GM12878 (cell line): ENCODE data around the gene OPRD1. TPM values are rescaled to one million over a fixed set of nuclear protein-coding genes. Genes with fewer than 3 reads are reported as not detected.

Experiments
- ATAC-seq: fragments of 200-7000 bp; cut with Tn5 transposase; 3 replicates; pipeline ENCODE4 v1.9.1; 2020; ENCODE audit warnings: mild to moderate bottlenecking, moderate library complexity
- BruUV-seq: library from RNA; stranded (reverse); fragments of 400-500 nt; replicated peaks from 2 replicates; lab custom pipeline; 2021; lab: Mats Ljungman, UMichigan
- CTCF ChIA-PET: fragments of 300-600 bp; sonication (Branson Sonifier 250); formaldehyde crosslinking; extraction: SDS; loops from one replicate; lab custom pipeline; 2021; ENCODE audit warnings: inconsistent platforms; lab: Yijun Ruan, JAX
- POLR2A ChIA-PET: fragments of 350-600 bp; formaldehyde crosslinking; extraction: SDS; loops from one replicate; lab custom pipeline; 2021; ENCODE audit warnings: inconsistent platforms; lab: Charles Lee
- RAD21 ChIA-PET: fragments of 300-600 bp; sonication (Branson Sonifier 250); formaldehyde crosslinking; loops from one replicate; lab custom pipeline; 2023; ENCODE audit warnings: antibody characterized with exemption; ENCODE audit not compliant: unreplicated experiment; lab: Charles Lee
- SMC1A ChIA-PET: fragments of 300-600 bp; sonication (Branson Sonifier 250); formaldehyde crosslinking; loops from one replicate; lab custom pipeline; 2023; ENCODE audit not compliant: unreplicated experiment, uncharacterized antibody; lab: Charles Lee
- DNase-seq: peaks from one replicate; pipeline ENCODE4 v3.0.0-alpha.2; 2011; ENCODE audit warnings: low read depth, low spot score
- FAIRE-seq: peaks from 3 replicates; lab custom pipeline; 2011; peaks lifted over from hg19 to GRCh38; lab: Jason Lieb, UNC
- H2AFZ ChIP-seq: 2 replicates; pipeline ENCODE4 v1.6.0; 2011; ENCODE audit warnings: low read depth, low read length, control low read depth; ENCODE audit not compliant: control insufficient read depth
- H3K27ac ChIP-seq: 2 replicates; pipeline ENCODE4 v1.5.1; 2011; ENCODE audit warnings: control low read depth; ENCODE audit not compliant: control insufficient read depth, insufficient read depth
- H3K27me3 ChIP-seq, 2 experiments: replicated peaks in 1 of 2; 2 replicates each; pipeline versions ENCODE4 v1.6.0 to v1.6.1; 2011; ENCODE audit warnings: low read length in 1 of 2; ENCODE audit not compliant: control insufficient read depth in 2 of 2, insufficient read depth in 2 of 2
- H3K36me3 ChIP-seq, 2 experiments: 2 replicates each; pipeline ENCODE4 v1.5.1; 2011; ENCODE audit warnings: low read length in 1 of 2; ENCODE audit not compliant: control insufficient read depth in 2 of 2, insufficient read depth in 2 of 2
- H3K4me1 ChIP-seq: 2 replicates; pipeline ENCODE4 v1.6.1; 2011; ENCODE audit warnings: mild to moderate bottlenecking, low read length, moderate library complexity, mixed read lengths; ENCODE audit not compliant: control insufficient read depth, insufficient read depth
- H3K4me2 ChIP-seq: 2 replicates; pipeline ENCODE4 v1.6.0; 2011; ENCODE audit warnings: control low read depth; ENCODE audit not compliant: control insufficient read depth, insufficient read depth
- H3K4me3 ChIP-seq: fragments of 200-600 bp; sonication (generic); 2 replicates; pipeline ENCODE4 v1.5.1; 2016
- H3K79me2 ChIP-seq: 2 replicates; pipeline ENCODE4 v1.6.0; 2011; ENCODE audit warnings: low read length; ENCODE audit not compliant: control insufficient read depth, insufficient read depth
- H3K9ac ChIP-seq: 2 replicates; pipeline ENCODE4 v1.8.0; 2011; ENCODE audit warnings: low read length, control low read depth, mixed read lengths; ENCODE audit not compliant: control insufficient read depth, insufficient read depth
- H3K9me3 ChIP-seq: replicated peaks from 3 replicates; pipeline ENCODE4 v1.5.1; 2011; ENCODE audit warnings: mild to moderate bottlenecking, low read length; ENCODE audit not compliant: control insufficient read depth, insufficient read depth
- H4K20me1 ChIP-seq: 2 replicates; pipeline ENCODE4 v1.6.0; 2011; ENCODE audit not compliant: control insufficient read depth, insufficient read depth
- BCL3 ChIP-seq: IDR thresholded peaks from 2 replicates; pipeline ENCODE4 v1.6.1; 2011; ENCODE audit warnings: borderline replicate concordance, low read depth, mild to moderate bottlenecking, moderate library complexity, low read length; ENCODE audit not compliant: insufficient read depth, poor library complexity, severe bottlenecking
- BHLHE40 ChIP-seq, 2 experiments: fragments of 450-650 bp in 1 of 2; IDR thresholded peaks; 2 replicates each; pipeline ENCODE4 v1.6.1; 2011 to 2017; ENCODE audit warnings: low read depth in 2 of 2, borderline replicate concordance in 1 of 2, improper control_type of control experiment in 1 of 2, low read length in 1 of 2, mild to moderate bottlenecking in 1 of 2
- E4F1 ChIP-seq: fragments of 450-650 bp; IDR thresholded peaks from 2 replicates; pipeline ENCODE4 v1.6.1; 2018; ENCODE audit warnings: borderline replicate concordance, mild to moderate bottlenecking; ENCODE audit not compliant: partially characterized antibody
- HDAC2 ChIP-seq: fragments of 200-600 bp; sonication (generic); IDR thresholded peaks from 2 replicates; pipeline ENCODE4 v1.6.1; 2017
- MYC ChIP-seq: IDR thresholded peaks from 2 replicates; pipeline ENCODE4 v1.6.1; 2011; ENCODE audit warnings: mild to moderate bottlenecking, low read length, moderate library complexity, inconsistent platforms; ENCODE audit not compliant: insufficient read depth, insufficient replicate concordance, insufficient read length, severe bottlenecking
- POU2F2 ChIP-seq: IDR thresholded peaks from 3 replicates; pipeline ENCODE4 v1.6.1; 2011; ENCODE audit warnings: low read depth, mild to moderate bottlenecking, low read length, borderline replicate concordance
- SKIL ChIP-seq: fragments of 450-650 bp; IDR thresholded peaks from 2 replicates; pipeline ENCODE4 v1.6.1; 2017; ENCODE audit warnings: mild to moderate bottlenecking, low read depth, inconsistent platforms; ENCODE audit not compliant: poor library complexity, severe bottlenecking
- SUZ12 ChIP-seq: fragments of 200-600 bp; sonication (generic); IDR thresholded peaks from one replicate; pipeline ENCODE4 v1.6.1; 2018; ENCODE audit warnings: antibody characterized with exemption, mild to moderate bottlenecking; ENCODE audit not compliant: unreplicated experiment
- ZSCAN29 ChIP-seq: fragments of 450-650 bp; IDR thresholded peaks from 2 replicates; pipeline ENCODE4 v1.6.1; 2017; ENCODE audit warnings: mild to moderate bottlenecking, moderate library complexity
- WGBS: methylation state at CpG from one replicate; pipeline ENCODE4 v1.1.6; 2016; ENCODE audit warnings: low lambda C conversion rate; ENCODE audit not compliant: insufficient replicate concordance, insufficient coverage; ENCODE audit errors: missing lambda C conversion rate; 5-methylcytosine and 5-hydroxymethylcytosine counted together
- in situ Hi-C: fragments of 300-500 bp; cut with MboI; formaldehyde crosslinking; loops from 9 replicates; pipeline ENCODE4 v1.14.3; 2018; ENCODE audit warnings: mixed read lengths
- intact Hi-C: fragments of 100-400 bp; cut with micrococcal nuclease; formaldehyde crosslinking; loops from one replicate; pipeline ENCODE4 v1.14.2; 2022; ENCODE audit not compliant: unreplicated experiment
- polyA plus RNA-seq, 11 experiments: library from polyadenylated mRNA; depleted of rRNA in 4 of 11; unstranded in 6 of 11; stranded (reverse) in 5 of 11; fragments of >200 nt; fragmentation: Nextera tagmentation in 4 of 11; fragmentation: Illumina TruSeq in 1 of 11; extraction: Ambion mirVana in 4 of 11; extraction: Trizol in 1 of 11; gene quantifications; 1 replicate in 1 of 11; 2 replicates in 10 of 11; pipeline versions ENCODE4 v1.2.1 to v1.2.3, GENCODE V29; 2011 to 2016; ENCODE audit warnings: inconsistent platforms in 2 of 11, missing spikeins in 2 of 11, low read depth in 1 of 11
- total RNA-seq, 4 experiments: library from RNA; depleted of rRNA in 3 of 4; stranded (reverse); fragments of >200 nt in 3 of 4; fragmentation: Illumina TruSeq in 1 of 4; extraction: Trizol in 1 of 4; gene quantifications; 2 replicates each; pipeline versions ENCODE4 v1.2.1 to v1.2.3, GENCODE V29; 2013 to 2021

OPRD1 gene
- total and polyA plus RNA-seq, 10 of the 15 experiments (the other 5 are each of a cell fraction or from before 2014, with no cell fraction given): 0.02 TPM; not detected in 8

GRCh38 chr1:28902738-28903137 is 90.8 kb downstream of the OPRD1 start:
- H2AFZ ChIP-seq: no peak overlapping the region
- no peaks in the 10 kb centered on the region for H3K4me1 ChIP-seq
- H3K36me3 ChIP-seq: no peaks in the 10 kb centered on the region
- H3K27me3 ChIP-seq: no peaks in the 10 kb centered on the region
- H3K4me3 ChIP-seq: no peak overlapping the region
- H3K27ac ChIP-seq: no peak overlapping the region
- ChIA-PET CTCF (interaction anchor here (0.6 to 1.3 kb wide), 6 partner anchors 12 to 131 kb away, joined by 3 to 5 read pairs (median 3); no protein-coding TSS in a partner anchor), POLR2A (interaction anchor here (0.5 to 1.1 kb wide), 3 partner anchors 18 to 165 kb away, joined by 3 to 8 read pairs (median 7); no protein-coding TSS in a partner anchor), SMC1A (interaction anchor here (0.7 to 1.0 kb wide), 2 partner anchors 15 to 18 kb away, joined by 3 read pairs; no protein-coding TSS in a partner anchor), RAD21 (interaction anchor here (1.3 to 1.5 kb wide), 2 partner anchors 18 to 19 kb away, joined by 4 to 8 read pairs; no protein-coding TSS in a partner anchor)
- FAIRE-seq (no peak), DNase-seq (no peak), ATAC-seq (no peak)
- H3K79me2 ChIP-seq: no peaks in the 10 kb centered on the region
- H3K9ac ChIP-seq: no peak overlapping the region
- H3K4me2 ChIP-seq: no peak overlapping the region
- no peaks in the 10 kb centered on the region for H4K20me1 ChIP-seq
- intact Hi-C loops: no loop called here
- 97% methylated on average over 2 of the region's 2 CpGs for WGBS
- no TSS peak for BruUV-seq
- in situ Hi-C loops: no loop called here
- TF ChIP-seq BHLHE40 (IDR thresholded peaks at IDR 0.05; ENCODE audit: borderline replicate concordance in 1 of 2, low read depth in 2 of 2, low read length in 1 of 2) (no peak), SKIL (no peak), POU2F2 (no peak), MYC (no peak), E4F1 (no peak), ZSCAN29 (no peak), SUZ12 (no peak), BCL3 (no peak), HDAC2 (no peak)
- no peaks in the 10 kb centered on the region; the same call in 2 of the 3 replicates for H3K9me3 ChIP-seq
